WTC11 (cell line): ENCODE results near the gene HDAC3. TPM values are rescaled to one million over a fixed set of nuclear protein-coding genes. Genes with fewer than 3 reads are reported as not detected.

Experiments used
- ATAC-seq: fragments of 200-7000 bp; cut with Tn5 transposase; 2 replicates; pipeline ENCODE4 v1.10.0; 2021; ENCODE audit warnings: mild to moderate bottlenecking, moderate library complexity
- CTCF ChIA-PET: fragments of 300-600 bp; sonication (Branson Sonifier 250); formaldehyde crosslinking; loops from one replicate; lab custom pipeline; 2021; ENCODE audit warnings: antibody characterized with exemption; lab: Charles Lee
- POLR2A ChIA-PET: fragments of 350-600 bp; sonication (Branson Sonifier 250); formaldehyde crosslinking; loops from one replicate; lab custom pipeline; 2021; ENCODE audit warnings: antibody characterized with exemption; lab: Charles Lee
- DNase-seq: peaks from one replicate; pipeline ENCODE4 v3.0.0; 2021; ENCODE audit warnings: low spot score
- H3K27ac Mint-ChIP-seq: 2 replicates; pipeline ENCODE4 v1.8.0; 2021; ENCODE audit warnings: mixed read lengths
- H3K27me3 Mint-ChIP-seq: 2 replicates; pipeline ENCODE4 v1.8.0; 2021; ENCODE audit warnings: low read depth, mild to moderate bottlenecking, moderate library complexity, mixed read lengths
- H3K36me3 Mint-ChIP-seq: 2 replicates; pipeline ENCODE4 v1.8.0; 2021; ENCODE audit warnings: mixed read lengths
- H3K4me1 Mint-ChIP-seq: 2 replicates; pipeline ENCODE4 v1.8.0; 2022; ENCODE audit warnings: mixed read lengths
- H3K4me3 Mint-ChIP-seq: 2 replicates; pipeline ENCODE4 v1.8.0; 2021; ENCODE audit warnings: mild to moderate bottlenecking, moderate library complexity, mixed read lengths
- H3K9me3 Mint-ChIP-seq: 2 replicates; pipeline ENCODE4 v1.8.0; 2021; ENCODE audit warnings: mixed read lengths
- ATF6 ChIP-seq: sonication (generic); formaldehyde crosslinking; IDR thresholded peaks from 2 replicates; pipeline ENCODE4 v1.8.1; 2023; ENCODE audit warnings: mild to moderate bottlenecking, missing genetic modification reagents
- CREB1 ChIP-seq: sonication (generic); formaldehyde crosslinking; IDR thresholded peaks from 2 replicates; pipeline ENCODE4 v1.8.0; 2023; ENCODE audit warnings: mild to moderate bottlenecking, missing genetic modification reagents
- CREM ChIP-seq: sonication (generic); formaldehyde crosslinking; IDR thresholded peaks from 2 replicates; pipeline ENCODE4 v1.8.1; 2022; ENCODE audit warnings: mild to moderate bottlenecking, missing genetic modification reagents, moderate library complexity
- FOXP1 ChIP-seq: sonication (generic); formaldehyde crosslinking; IDR thresholded peaks from 2 replicates; pipeline ENCODE4 v1.8.0; 2022; ENCODE audit warnings: missing genetic modification reagents, mild to moderate bottlenecking, moderate library complexity, borderline replicate concordance
- GABPB1 ChIP-seq: sonication (generic); formaldehyde crosslinking; IDR thresholded peaks from 2 replicates; pipeline ENCODE4 v1.8.1; 2023; ENCODE audit warnings: mild to moderate bottlenecking, missing genetic modification reagents
- PRDM15 ChIP-seq: sonication (generic); formaldehyde crosslinking; IDR thresholded peaks from 2 replicates; pipeline ENCODE4 v1.8.0; 2022; ENCODE audit warnings: missing genetic modification reagents
- RELA ChIP-seq: sonication (generic); formaldehyde crosslinking; IDR thresholded peaks from 2 replicates; pipeline ENCODE4 v1.8.1; 2022; ENCODE audit warnings: missing genetic modification reagents, mild to moderate bottlenecking, borderline replicate concordance
- TEAD4 ChIP-seq: sonication (generic); formaldehyde crosslinking; IDR thresholded peaks from 2 replicates; pipeline ENCODE4 v1.8.0; 2022; ENCODE audit warnings: mild to moderate bottlenecking, missing genetic modification reagents
- USF2 ChIP-seq: sonication (generic); formaldehyde crosslinking; IDR thresholded peaks from 2 replicates; pipeline ENCODE4 v1.8.1; 2023; ENCODE audit warnings: mild to moderate bottlenecking, missing genetic modification reagents, moderate library complexity
- ZNF138 ChIP-seq: sonication (generic); formaldehyde crosslinking; conservative IDR thresholded peaks from 2 replicates; pipeline ENCODE4 v1.8.1; 2022; ENCODE audit warnings: mild to moderate bottlenecking, moderate library complexity, missing genetic modification reagents
- ZNF281 ChIP-seq: sonication (generic); formaldehyde crosslinking; IDR thresholded peaks from 2 replicates; pipeline ENCODE4 v1.8.0; 2023; ENCODE audit warnings: mild to moderate bottlenecking, missing genetic modification reagents
- ZNF512 ChIP-seq: sonication (generic); formaldehyde crosslinking; IDR thresholded peaks from 2 replicates; pipeline ENCODE4 v1.8.1; 2022; ENCODE audit warnings: missing genetic modification reagents, borderline replicate concordance
- ZSCAN18 ChIP-seq: fragments of 250-450 bp; sonication (Bioruptor Pico); IDR thresholded peaks from 2 replicates; pipeline ENCODE4 v2.1.2; 2022; ENCODE audit warnings: mild to moderate bottlenecking, moderate library complexity
- total RNA-seq: library from RNA; stranded (reverse); gene quantifications from 3 replicates; pipeline ENCODE4 v1.2.3, GENCODE V29; 2021

HDAC3 gene
- total RNA-seq, 1 experiment from 2014 or later = 96.2 TPM

- POLR2A ChIA-PET = no interaction called here
- Mint-ChIP-seq H3K4me3 (no peak overlapping the region), H3K36me3 (no peaks in the 10 kb centered on the region), H3K9me3 (no peaks in the 10 kb centered on the region), H3K27me3 (no peaks in the 10 kb centered on the region), H3K4me1 (no peaks in the 10 kb centered on the region), H3K27ac (no peak overlapping the region)
- CTCF ChIA-PET = interaction anchor here (1.1 to 3.4 kb wide), 4 partner anchors 22 to 54 kb away, joined by 3 to 24 read pairs (median 7); partner anchors contain the start of genes DIAPH1 and FCHSD1
- no peak for DNase-seq
- ATAC-seq = no peak
- TF ChIP-seq ATF6 (CRISPR knock-in tag) (no peak), ZSCAN18 (CRISPR knock-in tag) (no peak), RELA (CRISPR knock-in tag) (no peak), PRDM15 (no peak), CREM (CRISPR knock-in tag) (no peak), FOXP1 (CRISPR knock-in tag) (no peak), CREB1 (CRISPR knock-in tag) (no peak), ZNF138 (no peak), ZNF281 (CRISPR knock-in tag) (no peak), TEAD4 (CRISPR knock-in tag) (no peak), USF2 (CRISPR knock-in tag) (no peak), GABPB1 (no peak), ZNF512 (no peak)
Measured at GRCh38 chr5:141597394-141597793, 39.3 kb downstream of the HDAC3 start.
